ENCODE results near the gene FBXL13.

Gene FBXL13

GRCh38 chr7:102859084-102859798 lies 215.4 kb downstream of the FBXL13 start:
- Histone ChIP-seq H3K9me3 (ENCODE audit: insufficient read depth, low read depth, low read length) (no peaks in the 10 kb centered on the region), H2AFZ (ENCODE audit: insufficient read depth, low read length, poor library complexity) (no peak overlapping the region), H3K79me1 (ENCODE audit: low read length) (no peaks in the 10 kb centered on the region), H2AK5ac (ENCODE audit: low read length) (no peak overlapping the region), H3K18ac (ENCODE audit: low read length) (no peak overlapping the region), H2BK12ac (ENCODE audit: low read length) (no peak overlapping the region), H4K91ac (ENCODE audit: low read depth, low read length) (no peak overlapping the region), H3K14ac (ENCODE audit: low read length) (no peak overlapping the region), H2BK120ac (ENCODE audit: insufficient read depth, low read length, poor library complexity) (no peak overlapping the region), H3K27ac (ENCODE audit: low read depth, low read length) (no peak overlapping the region), H3K9ac (ENCODE audit: low read length) (no peak overlapping the region), H4K8ac (ENCODE audit: low read depth, low read length) (no peak overlapping the region), H3K27me3 (ENCODE audit: insufficient read depth, low read length) (no peaks in the 10 kb centered on the region), H2BK5ac (ENCODE audit: low read depth, low read length, poor library complexity) (no peak overlapping the region), H3K4ac (ENCODE audit: low read depth, low read length) (no peak overlapping the region), H3K4me1 (ENCODE audit: control insufficient read depth in 1 of 2, insufficient read depth in 2 of 2, low read length in 2 of 2) (peaks cover 0 to 2% of the 10 kb centered on the region in 2 experiments), H3K36me3 (ENCODE audit: control insufficient read depth in 1 of 2, insufficient read depth in 2 of 2, low read length in 2 of 2) (no peaks in the 10 kb centered on the region), H3K4me2 (ENCODE audit: low read length) (no peak overlapping the region), H4K12ac (ENCODE audit: low read depth, low read length) (no peak overlapping the region), H3K79me2 (ENCODE audit: control insufficient read depth, insufficient read depth, low read length, poor library complexity) (no peaks in the 10 kb centered on the region), H3K23ac (ENCODE audit: low read length) (no peak overlapping the region), H3K4me3 (ENCODE audit: low read depth, low read length) (no peak overlapping the region)
- no peak for DNase-seq
- WGBS (ENCODE audit: extremely low coverage, insufficient coverage, insufficient read length) = no CpG with 5 or more reads among the region's 4 CpGs

GRCh38 chr7:102856036-102856435 lies 218.6 kb downstream of the FBXL13 start:
- Histone ChIP-seq H3K27ac (ENCODE audit: low read depth, low read length) (no peak overlapping the region), H3K4ac (ENCODE audit: low read depth, low read length) (no peak overlapping the region), H3K27me3 (ENCODE audit: insufficient read depth, low read length) (no peaks in the 10 kb centered on the region), H3K9me3 (ENCODE audit: insufficient read depth, low read depth, low read length) (no peaks in the 10 kb centered on the region), H3K4me2 (ENCODE audit: low read length) (no peak overlapping the region), H3K4me3 (ENCODE audit: low read depth, low read length) (no peak overlapping the region), H4K12ac (ENCODE audit: low read depth, low read length) (no peak overlapping the region), H3K14ac (ENCODE audit: low read length) (no peak overlapping the region), H4K91ac (ENCODE audit: low read depth, low read length) (no peak overlapping the region), H3K79me2 (ENCODE audit: control insufficient read depth, insufficient read depth, low read length, poor library complexity) (no peaks in the 10 kb centered on the region), H2BK120ac (ENCODE audit: insufficient read depth, low read length, poor library complexity) (no peak overlapping the region), H3K18ac (ENCODE audit: low read length) (no peak overlapping the region), H2AFZ (ENCODE audit: insufficient read depth, low read length, poor library complexity) (no peak overlapping the region), H3K36me3 (ENCODE audit: control insufficient read depth in 1 of 2, insufficient read depth in 2 of 2, low read length in 2 of 2) (no peaks in the 10 kb centered on the region), H2AK5ac (ENCODE audit: low read length) (no peak overlapping the region), H2BK5ac (ENCODE audit: low read depth, low read length, poor library complexity) (no peak overlapping the region), H2BK12ac (ENCODE audit: low read length) (no peak overlapping the region), H3K23ac (ENCODE audit: low read length) (no peak overlapping the region), H3K4me1 (ENCODE audit: control insufficient read depth in 1 of 2, insufficient read depth in 2 of 2, low read length in 2 of 2) (peaks cover 0 to 2% of the 10 kb centered on the region in 2 experiments), H3K79me1 (ENCODE audit: low read length) (no peaks in the 10 kb centered on the region), H4K8ac (ENCODE audit: low read depth, low read length) (no peak overlapping the region), H3K9ac (ENCODE audit: low read length) (no peak overlapping the region)
- DNase-seq = no peak

GRCh38 chr7:102849538-102849937 lies 225.1 kb downstream of the FBXL13 start:
- H3K4ac ChIP-seq (ENCODE audit: low read depth, low read length) = no peak overlapping the region
- no peak overlapping the region for H4K12ac ChIP-seq (ENCODE audit: low read depth, low read length)
- no peak overlapping the region for H2BK5ac ChIP-seq (ENCODE audit: low read depth, low read length, poor library complexity)
- no peak overlapping the region for H2AFZ ChIP-seq (ENCODE audit: insufficient read depth, low read length, poor library complexity)
- H3K23ac ChIP-seq (ENCODE audit: low read length) = no peak overlapping the region
- H3K79me2 ChIP-seq (ENCODE audit: control insufficient read depth, insufficient read depth, low read length, poor library complexity) = no peaks in the 10 kb centered on the region
- no peak overlapping the region for H2BK120ac ChIP-seq (ENCODE audit: insufficient read depth, low read length, poor library complexity)
- no peak overlapping the region for H4K8ac ChIP-seq (ENCODE audit: low read depth, low read length)
- no peak overlapping the region for H3K4me3 ChIP-seq (ENCODE audit: low read depth, low read length)
- H3K4me1 ChIP-seq (ENCODE audit: control insufficient read depth in 1 of 2, insufficient read depth in 2 of 2, low read length in 2 of 2) = no peaks in the 10 kb centered on the region
- H3K18ac ChIP-seq (ENCODE audit: low read length) = no peak overlapping the region
- H3K79me1 ChIP-seq (ENCODE audit: low read length) = no peaks in the 10 kb centered on the region
- no peaks in the 10 kb centered on the region for H3K36me3 ChIP-seq (ENCODE audit: control insufficient read depth in 1 of 2, insufficient read depth in 2 of 2, low read length in 2 of 2)
- no peak overlapping the region for H3K27ac ChIP-seq (ENCODE audit: low read depth, low read length)
- no peak overlapping the region for H2AK5ac ChIP-seq (ENCODE audit: low read length)
- H3K9me3 ChIP-seq (ENCODE audit: insufficient read depth, low read depth, low read length) = no peaks in the 10 kb centered on the region
- no peaks in the 10 kb centered on the region for H3K27me3 ChIP-seq (ENCODE audit: insufficient read depth, low read length)
- no peak for DNase-seq
- H4K91ac ChIP-seq (ENCODE audit: low read depth, low read length) = no peak overlapping the region
- no CpG with 5 or more reads among the region's 3 CpGs for WGBS (ENCODE audit: extremely low coverage, insufficient coverage, insufficient read length)
- no peak overlapping the region for H2BK12ac ChIP-seq (ENCODE audit: low read length)
- H3K4me2 ChIP-seq (ENCODE audit: low read length) = no peak overlapping the region
- H3K9ac ChIP-seq (ENCODE audit: low read length) = no peak overlapping the region
- no peak overlapping the region for H3K14ac ChIP-seq (ENCODE audit: low read length)

GRCh38 chr7:102849079-102849478 lies 225.5 kb downstream of the FBXL13 start:
- no peaks in the 10 kb centered on the region for H3K9me3 ChIP-seq (ENCODE audit: insufficient read depth, low read depth, low read length)
- H2BK5ac ChIP-seq (ENCODE audit: low read depth, low read length, poor library complexity) = no peak overlapping the region
- no peak overlapping the region for H3K9ac ChIP-seq (ENCODE audit: low read length)
- no peaks in the 10 kb centered on the region for H3K36me3 ChIP-seq (ENCODE audit: control insufficient read depth in 1 of 2, insufficient read depth in 2 of 2, low read length in 2 of 2)
- H3K27ac ChIP-seq (ENCODE audit: low read depth, low read length) = no peak overlapping the region
- no peak overlapping the region for H2AK5ac ChIP-seq (ENCODE audit: low read length)
- H3K79me1 ChIP-seq (ENCODE audit: low read length) = no peaks in the 10 kb centered on the region
- no peak overlapping the region for H2BK12ac ChIP-seq (ENCODE audit: low read length)
- no peak for DNase-seq
- H4K12ac ChIP-seq (ENCODE audit: low read depth, low read length) = no peak overlapping the region
- no peak overlapping the region for H4K8ac ChIP-seq (ENCODE audit: low read depth, low read length)
- no peak overlapping the region for H3K4ac ChIP-seq (ENCODE audit: low read depth, low read length)
- no peak overlapping the region for H2BK120ac ChIP-seq (ENCODE audit: insufficient read depth, low read length, poor library complexity)
- no peak overlapping the region for H3K4me3 ChIP-seq (ENCODE audit: low read depth, low read length)
- H3K14ac ChIP-seq (ENCODE audit: low read length) = no peak overlapping the region
- no peak overlapping the region for H3K18ac ChIP-seq (ENCODE audit: low read length)
- H3K27me3 ChIP-seq (ENCODE audit: insufficient read depth, low read length) = no peaks in the 10 kb centered on the region
- H3K4me1 ChIP-seq (ENCODE audit: control insufficient read depth in 1 of 2, insufficient read depth in 2 of 2, low read length in 2 of 2) = no peaks in the 10 kb centered on the region
- H4K91ac ChIP-seq (ENCODE audit: low read depth, low read length) = no peak overlapping the region
- H3K23ac ChIP-seq (ENCODE audit: low read length) = no peak overlapping the region
- no CpG with 5 or more reads among the region's 5 CpGs for WGBS (ENCODE audit: extremely low coverage, insufficient coverage, insufficient read length)
- no peak overlapping the region for H3K4me2 ChIP-seq (ENCODE audit: low read length)
- H2AFZ ChIP-seq (ENCODE audit: insufficient read depth, low read length, poor library complexity) = no peak overlapping the region
- H3K79me2 ChIP-seq (ENCODE audit: control insufficient read depth, insufficient read depth, low read length, poor library complexity) = no peaks in the 10 kb centered on the region
